C1 segment of cervical spinal cord (tissue), 14 donors: ENCODE measurements around the gene RCL1.
A peak's percentile ranks its signal among the peaks of the same experiment; 100 is the strongest.
"Not testable (repeated sequence)": the region's sequence is repeated elsewhere in the genome, so short reads cannot be mapped to it uniquely, and the experiment has no call there.

ENCODE experiments used
- DNase-seq, 14 donors: peaks; one replicate each; lab custom pipeline; 2025; lab: John Stamatoyannopoulos, UW

Gene RCL1

DNA sequence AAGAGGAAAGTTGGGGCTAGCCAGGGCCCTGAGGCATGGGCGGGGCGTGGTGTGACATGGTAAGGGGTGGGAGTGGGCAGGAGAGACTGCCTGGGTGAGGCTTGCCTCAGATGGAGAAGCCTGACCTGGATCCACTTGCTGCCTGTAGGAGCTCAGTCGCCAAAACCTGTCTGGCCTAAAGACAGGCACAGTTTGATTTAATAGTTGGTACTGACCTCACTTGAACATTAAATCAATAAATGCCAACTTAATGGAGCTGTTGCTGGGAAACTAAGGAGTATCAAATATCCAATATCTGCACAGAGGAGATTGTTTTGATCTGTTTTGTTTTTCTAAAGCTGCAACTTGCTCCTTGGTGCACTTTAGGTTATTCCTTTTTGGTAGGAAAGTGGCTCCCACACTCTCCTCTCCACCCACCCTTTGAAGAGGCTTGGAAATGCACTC, 86.4 kb downstream of the RCL1 start:
- DNase-seq: no peak

GRCh38 chr9:4883326-4883873, 90.7 kb downstream of the RCL1 start:
- DNase-seq: peak in 1 of 14 donors; percentile 70

GRCh38 chr9:4886698-4887097, 94.0 kb downstream of the RCL1 start:
- DNase-seq: no peak

DNA sequence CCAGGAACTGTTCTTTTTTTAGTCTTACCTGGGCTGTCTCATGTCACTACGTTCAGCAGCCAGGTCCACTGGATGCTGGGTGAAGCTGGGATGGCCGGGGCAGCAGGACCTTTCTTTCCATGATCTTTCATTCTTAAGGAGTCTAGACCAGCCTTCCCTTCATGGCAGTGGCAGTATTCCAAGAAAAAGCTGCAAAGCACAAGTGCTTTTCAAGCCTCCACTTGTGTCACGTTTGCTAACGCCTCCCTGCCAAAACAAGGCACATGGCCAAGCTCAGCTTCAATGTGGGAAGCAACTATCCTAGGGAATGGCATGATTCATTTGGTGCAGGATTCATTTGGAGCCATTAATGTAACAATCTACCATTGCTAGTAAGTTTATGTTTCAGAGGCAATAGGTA, 94.8 kb downstream of the RCL1 start:
- no peak for DNase-seq

DNA sequence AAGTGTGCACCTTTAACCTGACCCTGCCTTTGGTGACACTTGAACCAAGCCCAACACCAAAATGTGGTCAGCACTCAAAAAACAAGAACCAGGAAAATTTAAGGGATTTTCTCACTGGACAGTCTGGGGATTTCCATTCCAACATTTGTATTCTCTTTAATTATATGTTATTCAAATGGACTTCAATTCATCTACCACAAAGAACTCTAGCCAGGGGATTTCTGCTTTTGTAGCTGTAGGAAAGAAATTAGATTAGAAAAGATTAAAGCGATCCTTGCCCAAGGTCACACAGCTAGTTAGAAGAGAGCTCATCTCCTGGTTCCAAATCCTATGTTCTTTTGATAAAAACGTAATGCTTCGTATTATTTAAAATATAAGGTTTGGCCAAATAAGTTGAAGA, 97.5 kb downstream of the RCL1 start:
- no peak for DNase-seq

DNA sequence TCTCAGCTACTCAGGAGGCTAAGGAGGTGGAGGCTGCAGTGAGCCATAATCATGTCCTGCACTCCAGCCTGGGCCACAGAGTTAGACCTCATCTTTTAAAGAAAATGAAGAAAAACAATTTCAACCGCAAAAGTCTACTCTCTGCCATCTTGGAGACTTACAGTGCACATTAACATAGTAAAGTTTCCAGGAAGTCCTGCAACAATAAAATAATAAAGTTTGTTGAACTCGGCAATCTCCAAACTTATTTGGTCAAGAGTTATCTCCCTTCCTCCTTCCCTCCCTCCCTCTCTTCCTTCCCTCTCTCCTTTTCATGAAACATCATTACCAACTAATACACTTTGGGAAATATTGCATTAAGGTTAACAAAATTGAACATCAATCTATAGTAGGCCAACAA, 98.2 kb downstream of the RCL1 start:
- no peak for DNase-seq

- DNase-seq: no peak
Measured at GRCh38 chr9:4891674-4892073, 98.9 kb downstream of the RCL1 start.

GRCh38 chr9:4892501-4893194, 99.9 kb downstream of the RCL1 start:
- DNase-seq: no peak

GRCh38 chr9:4894076-4894475, 101.3 kb downstream of the RCL1 start:
- no peak for DNase-seq

- not testable (repeated sequence) for DNase-seq
Measured at GRCh38 chr9:4899853-4900252, 107.1 kb downstream of the RCL1 start.

DNA sequence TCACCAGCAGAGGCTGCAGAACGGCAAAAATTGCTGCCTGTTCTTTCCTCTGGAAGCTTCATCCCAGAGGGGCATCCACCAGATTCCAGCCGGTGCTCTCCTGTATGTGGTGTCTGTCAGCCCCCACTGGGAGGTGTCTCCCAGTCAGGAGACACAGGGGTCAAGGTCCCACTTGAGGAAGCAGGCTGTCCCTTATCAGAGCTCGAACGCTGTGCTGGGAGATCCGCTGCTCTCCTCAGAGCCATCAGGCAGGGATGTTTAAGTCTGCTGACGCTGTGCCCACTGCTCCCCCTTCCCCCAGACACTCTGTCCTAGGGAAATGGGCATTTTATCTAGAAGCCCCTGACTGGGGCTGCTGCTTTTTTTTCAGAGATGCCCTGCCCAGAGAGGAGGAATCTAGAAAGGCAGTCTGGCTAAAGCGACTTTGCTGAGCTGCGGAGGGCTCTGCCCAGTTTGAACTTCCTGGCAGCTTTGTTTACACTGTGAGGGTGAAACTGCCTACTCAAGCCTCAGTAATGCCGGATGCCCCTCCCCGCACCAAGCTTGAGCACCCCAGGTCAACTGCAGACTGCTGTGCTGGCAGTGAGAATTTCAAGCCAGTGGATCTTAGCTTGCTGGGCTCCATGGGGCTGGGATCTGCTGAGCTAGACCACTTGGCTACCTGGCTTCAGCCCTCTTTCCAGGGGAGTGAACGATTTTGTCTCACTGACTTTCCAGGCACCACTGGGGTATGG, 108.8 kb downstream of the RCL1 start:
- peak in 2 of 14 donors; percentile 2 to 16 for DNase-seq

GRCh38 chr9:4902135-4902475, 109.4 kb downstream of the RCL1 start:
- DNase-seq: no peak

GRCh38 chr9:4904322-4905134, 111.8 kb downstream of the RCL1 start:
- no peak for DNase-seq

GRCh38 chr9:4905135-4905490, 112.4 kb downstream of the RCL1 start:
- no peak for DNase-seq
